ENCODE measurements around the gene ZDHHC8.

Gene ZDHHC8

DNA sequence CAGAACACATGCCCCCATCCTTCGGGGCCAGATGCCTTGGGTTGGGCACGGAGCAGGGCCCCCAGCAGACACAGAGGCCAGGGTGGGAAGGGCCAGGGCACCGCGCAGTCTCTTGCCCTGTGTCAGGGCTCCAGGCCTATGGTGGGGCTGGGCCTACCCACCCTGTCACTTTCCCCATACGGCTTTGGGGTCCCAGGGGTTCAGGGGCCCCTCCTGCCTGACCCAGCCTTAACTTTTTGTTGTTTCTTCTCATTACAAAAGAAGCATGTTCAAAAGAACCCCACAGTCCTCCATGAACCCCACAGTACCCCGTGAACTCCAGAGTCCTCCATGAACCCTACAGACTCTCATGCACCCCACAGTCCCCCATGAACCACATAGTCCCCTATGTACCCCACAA, 52.2 kb downstream of the ZDHHC8 start:
- H3K4me3 Mint-ChIP-seq, result no peak overlapping the region
- H3K9me3 Mint-ChIP-seq, result no peaks in the 10 kb centered on the region
- DNase-seq (ENCODE audit: low spot score in 2 of 2) (no peak), ATAC-seq (replicated peaks; ENCODE audit: extremely low read depth, poor library complexity, severe bottlenecking) (no peak)
- no peaks in the 10 kb centered on the region for H3K36me3 Mint-ChIP-seq (ENCODE audit: insufficient read depth)
- no peaks in the 10 kb centered on the region for H3K27me3 Mint-ChIP-seq
- no peak overlapping the region for H3K27ac Mint-ChIP-seq (ENCODE audit: low read depth)
- no peaks in the 10 kb centered on the region for H3K4me1 Mint-ChIP-seq

- H3K36me3 Mint-ChIP-seq (ENCODE audit: insufficient read depth), result no peaks in the 10 kb centered on the region
- H3K4me3 Mint-ChIP-seq, result no peak overlapping the region
- H3K27me3 Mint-ChIP-seq, result no peaks in the 10 kb centered on the region
- peaks cover under 1% of the 10 kb centered on the region for H3K4me1 Mint-ChIP-seq
- no peak for ATAC-seq (replicated peaks; ENCODE audit: extremely low read depth, poor library complexity, severe bottlenecking)
- H3K9me3 Mint-ChIP-seq, result no peaks in the 10 kb centered on the region
- no peak overlapping the region for H3K27ac Mint-ChIP-seq (ENCODE audit: low read depth)
- DNase-seq (ENCODE audit: low spot score in 2 of 2), result no peak
Measured at GRCh38 chr22:20184501-20185165, 53.0 kb downstream of the ZDHHC8 start.

GRCh38 chr22:20185750-20186149, 54.1 kb downstream of the ZDHHC8 start:
- H3K36me3 Mint-ChIP-seq (ENCODE audit: insufficient read depth), result peaks cover 3% of the 10 kb centered on the region
- no peak for ATAC-seq (replicated peaks; ENCODE audit: extremely low read depth, poor library complexity, severe bottlenecking)
- no peak for DNase-seq (ENCODE audit: low spot score in 2 of 2)
- no peak overlapping the region for H3K4me3 Mint-ChIP-seq
- no peak overlapping the region for H3K27ac Mint-ChIP-seq (ENCODE audit: low read depth)
- no peaks in the 10 kb centered on the region for H3K9me3 Mint-ChIP-seq
- H3K4me1 Mint-ChIP-seq, result peaks cover 9% of the 10 kb centered on the region
- no peaks in the 10 kb centered on the region for H3K27me3 Mint-ChIP-seq

- peaks cover 3% of the 10 kb centered on the region for H3K36me3 Mint-ChIP-seq (ENCODE audit: insufficient read depth)
- no peaks in the 10 kb centered on the region for H3K27me3 Mint-ChIP-seq
- no peak for DNase-seq (ENCODE audit: low spot score in 2 of 2)
- ATAC-seq (replicated peaks; ENCODE audit: extremely low read depth, poor library complexity, severe bottlenecking), result no peak
- no peak overlapping the region for H3K4me3 Mint-ChIP-seq
- H3K27ac Mint-ChIP-seq (ENCODE audit: low read depth), result no peak overlapping the region
- no peaks in the 10 kb centered on the region for H3K9me3 Mint-ChIP-seq
- peaks cover 9% of the 10 kb centered on the region for H3K4me1 Mint-ChIP-seq
Measured at GRCh38 chr22:20186183-20186870, 54.7 kb downstream of the ZDHHC8 start.

- no peak for ATAC-seq (replicated peaks; ENCODE audit: extremely low read depth, poor library complexity, severe bottlenecking)
- Mint-ChIP-seq H3K27me3 (no peaks in the 10 kb centered on the region), H3K4me1 (peaks cover 9% of the 10 kb centered on the region), H3K36me3 (ENCODE audit: insufficient read depth) (peaks cover 3% of the 10 kb centered on the region), H3K4me3 (no peak overlapping the region), H3K9me3 (no peaks in the 10 kb centered on the region), H3K27ac (ENCODE audit: low read depth) (no peak overlapping the region)
- no peak for DNase-seq (ENCODE audit: low spot score in 2 of 2)
Measured at GRCh38 chr22:20186871-20187546, 55.4 kb downstream of the ZDHHC8 start.

GRCh38 chr22:20187777-20188566, 56.4 kb downstream of the ZDHHC8 start:
- H3K27me3 Mint-ChIP-seq, result no peaks in the 10 kb centered on the region
- no peaks in the 10 kb centered on the region for H3K9me3 Mint-ChIP-seq
- no peak for ATAC-seq (replicated peaks; ENCODE audit: extremely low read depth, poor library complexity, severe bottlenecking)
- no peak overlapping the region for H3K27ac Mint-ChIP-seq (ENCODE audit: low read depth)
- H3K4me1 Mint-ChIP-seq, result peaks cover 9% of the 10 kb centered on the region
- peaks cover 3% of the 10 kb centered on the region for H3K36me3 Mint-ChIP-seq (ENCODE audit: insufficient read depth)
- no peak overlapping the region for H3K4me3 Mint-ChIP-seq
- DNase-seq (ENCODE audit: low spot score in 2 of 2), result no peak

DNA sequence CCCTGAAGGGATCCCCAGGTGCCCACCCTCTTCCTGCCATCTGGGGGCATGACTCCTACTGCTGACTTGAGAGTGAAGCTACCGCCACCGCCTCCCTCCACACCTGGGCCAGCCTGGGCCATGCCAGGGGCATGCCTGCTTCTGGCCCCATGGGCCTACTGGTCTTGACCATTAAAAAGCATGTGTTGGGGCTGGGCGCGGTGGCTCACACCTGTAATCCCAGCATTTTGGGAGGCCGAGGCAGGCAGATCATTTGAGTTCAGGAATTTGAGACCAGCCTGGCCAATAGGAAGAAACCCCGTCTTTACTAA, 56.9 kb downstream of the ZDHHC8 start:
- Mint-ChIP-seq H3K4me3 (no peak overlapping the region), H3K27me3 (no peaks in the 10 kb centered on the region), H3K27ac (ENCODE audit: low read depth) (no peak overlapping the region), H3K4me1 (peaks cover 9% of the 10 kb centered on the region), H3K9me3 (no peaks in the 10 kb centered on the region), H3K36me3 (ENCODE audit: insufficient read depth) (peaks cover 3% of the 10 kb centered on the region)
- no peak for DNase-seq (ENCODE audit: low spot score in 2 of 2)
- no peak for ATAC-seq (replicated peaks; ENCODE audit: extremely low read depth, poor library complexity, severe bottlenecking)

DNA sequence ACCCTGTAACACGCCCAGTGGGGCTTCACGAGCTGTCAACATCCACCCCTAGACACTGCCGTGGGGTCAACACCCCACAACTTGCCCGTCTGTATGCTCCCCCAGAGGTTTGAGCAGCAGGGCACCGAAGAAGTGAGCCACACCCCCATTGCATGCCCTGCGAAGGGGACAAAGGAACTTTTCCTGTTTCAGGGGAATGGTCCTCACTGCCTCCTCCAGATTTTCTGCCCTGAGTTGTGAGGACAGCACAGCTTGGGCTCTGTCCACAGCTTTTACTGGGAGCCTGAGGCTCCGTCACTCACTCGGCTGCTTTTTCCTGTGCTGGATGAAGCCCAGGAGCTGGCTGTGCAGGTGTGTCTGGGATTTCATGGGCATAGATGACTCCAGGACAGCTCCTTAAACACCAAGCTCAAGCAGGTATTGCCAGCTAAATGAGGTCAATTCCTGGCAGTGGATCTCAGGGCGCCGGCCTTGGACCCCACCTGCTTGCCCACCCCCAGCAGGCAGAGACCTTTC, 59.5 kb downstream of the ZDHHC8 start:
- ATAC-seq (replicated peaks; ENCODE audit: extremely low read depth, poor library complexity, severe bottlenecking), result no peak
- H3K27me3 Mint-ChIP-seq, result no peaks in the 10 kb centered on the region

GRCh38 chr22:20191803-20192202, 60.2 kb downstream of the ZDHHC8 start:
- H3K27me3 Mint-ChIP-seq, result no peaks in the 10 kb centered on the region
- DNase-seq (ENCODE audit: low spot score in 2 of 2), result no peak
- H3K4me3 Mint-ChIP-seq, result no peak overlapping the region
- H3K9me3 Mint-ChIP-seq, result no peaks in the 10 kb centered on the region
- peaks cover 9% of the 10 kb centered on the region for H3K4me1 Mint-ChIP-seq
- ATAC-seq (replicated peaks; ENCODE audit: extremely low read depth, poor library complexity, severe bottlenecking), result no peak
- H3K27ac Mint-ChIP-seq (ENCODE audit: low read depth), result no peak overlapping the region
- peaks cover 3% of the 10 kb centered on the region for H3K36me3 Mint-ChIP-seq (ENCODE audit: insufficient read depth)

More for the DNA sequence above, 59.5 kb downstream of the ZDHHC8 start:
- Mint-ChIP-seq H3K9me3 (no peaks in the 10 kb centered on the region), H3K36me3 (ENCODE audit: insufficient read depth) (peaks cover 3% of the 10 kb centered on the region), H3K27ac (ENCODE audit: low read depth) (no peak overlapping the region), H3K4me1 (peaks cover 9% of the 10 kb centered on the region), H3K4me3 (no peak overlapping the region)
- DNase-seq (ENCODE audit: low spot score in 2 of 2), result no peak

DNA sequence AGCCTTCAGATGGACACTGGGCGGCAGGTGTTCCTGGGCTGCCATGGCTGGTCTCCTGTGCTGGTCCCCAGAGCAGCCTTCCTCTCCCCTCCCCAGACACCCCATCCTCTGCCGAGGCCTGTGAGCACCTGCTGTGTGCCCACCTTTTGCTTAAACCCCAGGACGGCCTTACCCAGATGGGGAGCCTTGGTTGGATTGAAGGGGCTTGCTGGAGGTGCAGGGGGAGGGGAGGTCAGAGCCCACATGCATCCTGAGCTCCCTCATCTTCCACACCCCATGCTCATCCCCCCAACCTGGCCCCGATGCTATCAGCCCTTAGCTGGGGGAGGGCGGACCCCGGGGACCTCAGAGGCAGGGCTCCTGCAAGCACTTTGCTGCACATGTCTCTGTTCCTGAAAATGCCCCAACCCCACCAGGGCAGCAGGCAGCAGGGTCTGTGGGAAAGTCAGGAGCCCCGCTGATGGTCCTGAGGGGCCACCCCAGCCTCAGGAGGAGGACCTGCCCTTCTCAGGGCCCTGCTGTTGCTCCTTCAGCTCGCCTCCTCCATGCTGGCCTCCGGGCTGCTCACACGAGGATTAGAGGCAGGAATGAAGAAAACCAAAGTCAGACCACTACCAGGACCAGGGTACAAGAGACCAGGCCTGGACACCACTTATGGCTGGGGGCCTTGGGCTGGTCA, 60.8 kb downstream of the ZDHHC8 start:
- Mint-ChIP-seq H3K36me3 (ENCODE audit: insufficient read depth) (peaks cover 3% of the 10 kb centered on the region), H3K4me1 (peaks cover 9% of the 10 kb centered on the region), H3K27me3 (no peaks in the 10 kb centered on the region), H3K27ac (ENCODE audit: low read depth) (no peak overlapping the region), H3K9me3 (no peaks in the 10 kb centered on the region), H3K4me3 (no peak overlapping the region)
- no peak for ATAC-seq (replicated peaks; ENCODE audit: extremely low read depth, poor library complexity, severe bottlenecking)
- DNase-seq (ENCODE audit: low spot score in 2 of 2), result no peak

- ATAC-seq (replicated peaks; ENCODE audit: extremely low read depth, poor library complexity, severe bottlenecking), result no peak
- H3K4me1 Mint-ChIP-seq, result peaks cover 9% of the 10 kb centered on the region
- no peak for DNase-seq (ENCODE audit: low spot score in 2 of 2)
- H3K9me3 Mint-ChIP-seq, result no peaks in the 10 kb centered on the region
- H3K36me3 Mint-ChIP-seq (ENCODE audit: insufficient read depth), result peaks cover 3% of the 10 kb centered on the region
- no peaks in the 10 kb centered on the region for H3K27me3 Mint-ChIP-seq
- no peak overlapping the region for H3K4me3 Mint-ChIP-seq
- no peak overlapping the region for H3K27ac Mint-ChIP-seq (ENCODE audit: low read depth)
Measured at GRCh38 chr22:20192972-20193760, 61.6 kb downstream of the ZDHHC8 start.

All from central memory CD8-positive, alpha-beta T cell (primary cell).